Mammary epithelial cell (primary cell): ENCODE data around the gene CFAP300.

Experiments
- CTCF ChIP-seq, 2 donors: IDR thresholded peaks in 1 of 2; conservative IDR thresholded peaks in 1 of 2; 2 replicates each; pipeline ENCODE4 v1.5.1; 2011 to 2012; ENCODE audit warnings: inconsistent platforms in 2 of 2, low read length in 2 of 2, mild to moderate bottlenecking in 2 of 2, control low read depth in 1 of 2, low read depth in 1 of 2; ENCODE audit not compliant: insufficient read depth in 1 of 2; ENCODE audit errors: extremely low read depth in 1 of 2
- EZH2 ChIP-seq: IDR thresholded peaks from 2 replicates; pipeline ENCODE4 v1.6.1; 2012; ENCODE audit warnings: low read length, inconsistent platforms, borderline replicate concordance

- TF ChIP-seq CTCF (conservative IDR thresholded peaks at IDR 0.05 in 1 of 2, IDR thresholded peaks at IDR 0.05 in 1 of 2; ENCODE audit: extremely low read depth in 1 of 2, insufficient read depth in 1 of 2, low read depth in 1 of 2, low read length in 2 of 2) (no peak), EZH2 (no peak)
Observed at GRCh38 chr11:102109896-102110760, 62.9 kb downstream of the CFAP300 start, which contains the start of gene YAP1.
